IPS DF 6.9 (cell line): ENCODE data around the gene ZDHHC1.
"Not testable (repeated sequence)": the region's sequence is repeated elsewhere in the genome, so short reads cannot be mapped to it uniquely, and the experiment has no call there.

Experiments used
- DNase-seq: peaks from one replicate; pipeline ENCODE4 v3.0.0-alpha.2; 2013; ENCODE audit warnings: low read depth, low spot score
- H3K27ac ChIP-seq: one replicate; pipeline ENCODE4 v1.5.1; 2013; ENCODE audit warnings: low read length, control low read depth
- H3K27me3 ChIP-seq: 2 replicates; pipeline ENCODE4 v1.6.1; 2013; ENCODE audit warnings: mild to moderate bottlenecking, low read length; ENCODE audit not compliant: control insufficient read depth, insufficient read depth
- H3K36me3 ChIP-seq: 2 replicates; pipeline ENCODE4 v1.6.1; 2013; ENCODE audit warnings: low read length; ENCODE audit not compliant: control insufficient read depth, insufficient read depth
- H3K4me1 ChIP-seq: 2 replicates; pipeline ENCODE4 v1.6.1; 2013; ENCODE audit warnings: low read length; ENCODE audit not compliant: control insufficient read depth, insufficient read depth
- H3K4me3 ChIP-seq: 2 replicates; pipeline ENCODE4 v1.5.1; 2013; ENCODE audit warnings: mild to moderate bottlenecking, low read length
- H3K9me3 ChIP-seq: 2 replicates; pipeline ENCODE4 v1.6.1; 2013; ENCODE audit warnings: low read length, inconsistent platforms; ENCODE audit not compliant: control insufficient read depth, insufficient read depth
- WGBS: extraction: QIAGEN DNeasy Blood & Tissue Kit; methylation state at CpG from one replicate; pipeline ENCODE4 v1.1.7; 2013; ENCODE audit warnings: mixed read lengths, missing lambda C conversion rate; ENCODE audit not compliant: insufficient read length, insufficient coverage; 5-methylcytosine and 5-hydroxymethylcytosine counted together

Gene ZDHHC1

DNA sequence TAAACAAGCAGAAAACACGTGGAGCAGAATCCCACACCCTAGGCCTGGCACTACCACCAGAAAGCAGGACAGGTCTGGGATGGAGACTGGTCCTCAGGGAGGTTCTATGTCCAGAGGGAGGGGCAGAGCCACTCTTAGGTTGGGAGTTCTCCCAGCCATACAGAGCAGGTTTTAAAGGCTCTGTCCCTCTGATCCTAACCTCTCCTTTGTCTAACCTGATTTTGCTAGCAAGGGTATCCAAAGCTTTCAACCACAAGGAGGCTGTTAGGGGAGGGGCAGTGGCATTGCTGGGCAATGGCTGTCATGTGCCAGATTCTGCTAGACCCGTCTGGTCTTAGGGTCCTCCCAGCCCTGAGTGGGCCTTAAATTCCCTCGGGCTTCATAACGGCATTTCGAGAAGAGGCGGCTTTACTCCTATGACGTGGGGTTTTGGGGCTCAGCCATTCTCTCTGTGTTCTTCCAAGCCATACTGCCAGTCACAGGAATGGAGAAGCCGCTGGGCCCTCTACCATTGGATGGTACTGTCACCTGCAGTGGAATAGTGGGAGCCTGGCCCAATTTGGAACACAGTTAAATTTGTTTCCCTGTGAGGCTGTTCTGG, 28.7 kb downstream of the ZDHHC1 start:
- DNase-seq: no peak
- Histone ChIP-seq H3K9me3 (no peaks in the 10 kb centered on the region), H3K27ac (no peak overlapping the region), H3K4me3 (no peak overlapping the region), H3K4me1 (no peaks in the 10 kb centered on the region; the same call in none of the 2 replicates), H3K36me3 (no peaks in the 10 kb centered on the region), H3K27me3 (peaks cover 2% of the 10 kb centered on the region; the same call in 1 of the 2 replicates)
- no CpG with 5 or more reads among the region's 8 CpGs for WGBS

DNA sequence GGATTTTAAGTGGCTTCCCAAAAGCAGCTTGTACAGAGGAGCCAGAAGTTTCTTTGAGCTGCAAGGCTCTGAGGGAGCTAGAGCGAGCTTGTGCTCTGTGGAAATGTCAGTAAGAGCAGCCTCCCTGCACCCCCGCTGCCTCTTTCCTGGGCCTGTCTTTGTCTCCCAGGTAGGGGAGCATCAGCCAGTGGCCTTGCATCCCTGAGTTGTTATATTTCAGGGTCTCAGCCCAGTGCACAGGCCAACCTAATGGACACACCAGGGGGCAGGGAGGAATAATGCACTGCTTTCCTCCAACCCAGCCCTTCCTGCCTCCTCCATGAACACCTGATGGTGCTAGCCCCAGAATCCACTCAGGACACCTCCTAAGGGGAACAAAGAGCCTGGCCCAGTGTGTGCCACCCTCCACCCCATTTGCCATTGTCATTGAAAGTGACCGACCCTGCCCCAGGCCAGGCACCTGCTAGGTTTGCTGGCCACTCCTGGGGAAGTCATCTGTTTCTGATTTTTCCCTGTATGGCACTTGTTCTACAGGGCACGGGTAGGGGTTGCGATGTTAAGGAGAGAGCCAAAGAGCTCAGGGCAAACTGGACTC, 29.3 kb downstream of the ZDHHC1 start:
- no peak for DNase-seq
- H3K27ac ChIP-seq: no peak overlapping the region
- no peaks in the 10 kb centered on the region for H3K27me3 ChIP-seq
- whole genome bisulfite sequencing: no CpG with 5 or more reads among the region's 5 CpGs
- H3K4me3 ChIP-seq: no peak overlapping the region
- H3K9me3 ChIP-seq: no peaks in the 10 kb centered on the region
- H3K36me3 ChIP-seq: no peaks in the 10 kb centered on the region
- H3K4me1 ChIP-seq: no peaks in the 10 kb centered on the region; the same call in none of the 2 replicates

- H3K9me3 ChIP-seq: no peaks in the 10 kb centered on the region
- no CpG with 5 or more reads among the region's 8 CpGs for WGBS
- H3K4me3 ChIP-seq: no peak overlapping the region
- H3K36me3 ChIP-seq: no peaks in the 10 kb centered on the region
- no peak overlapping the region for H3K27ac ChIP-seq
- DNase-seq: no peak
- H3K27me3 ChIP-seq: no peaks in the 10 kb centered on the region
- no peaks in the 10 kb centered on the region; the same call in none of the 2 replicates for H3K4me1 ChIP-seq
Measured at GRCh38 chr16:67384778-67385510, 31.3 kb downstream of the ZDHHC1 start.

DNA sequence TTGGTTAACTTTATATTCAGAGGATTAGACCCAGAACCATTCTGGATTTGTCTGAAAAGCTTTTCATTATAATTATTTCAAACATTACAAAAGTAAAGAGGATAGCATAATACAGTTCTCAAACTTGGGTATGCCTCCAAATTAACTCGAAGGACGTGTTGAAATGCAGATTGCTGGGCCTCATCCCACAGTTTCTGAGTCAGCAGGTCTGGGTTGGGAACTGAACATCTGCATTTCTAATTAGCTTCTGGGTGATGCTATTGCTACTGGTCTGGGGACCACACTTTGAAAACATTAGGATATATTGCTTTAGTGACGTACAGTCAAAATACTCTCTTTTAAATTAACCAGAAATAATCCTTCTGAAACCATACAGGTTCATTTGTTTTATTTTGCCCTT, 33.0 kb downstream of the ZDHHC1 start:
- Histone ChIP-seq H3K27me3 (no peaks in the 10 kb centered on the region), H3K36me3 (no peaks in the 10 kb centered on the region), H3K4me1 (no peaks in the 10 kb centered on the region; the same call in none of the 2 replicates), H3K9me3 (no peaks in the 10 kb centered on the region), H3K27ac (no peak overlapping the region), H3K4me3 (no peak overlapping the region)
- WGBS: no CpG with 5 or more reads among the region's 3 CpGs
- DNase-seq: no peak

DNA sequence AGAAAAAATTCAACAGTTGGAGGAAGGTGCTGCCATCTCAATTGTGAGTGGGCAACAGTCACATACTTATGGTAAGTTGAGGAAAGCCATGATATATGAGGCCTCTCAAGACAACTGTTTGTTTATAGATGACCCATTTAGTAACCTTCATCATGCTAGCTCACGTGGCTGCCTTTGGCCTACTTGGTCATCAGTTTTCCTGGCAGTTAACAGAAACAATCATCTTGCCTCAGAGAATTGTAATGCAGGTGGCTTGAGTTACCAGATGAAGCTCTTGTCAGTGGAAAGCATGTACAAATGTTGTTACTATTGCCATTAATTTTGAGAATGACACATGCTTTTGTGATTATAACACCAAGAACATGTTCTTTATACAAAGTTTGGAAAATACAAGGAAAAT, 37.6 kb downstream of the ZDHHC1 start:
- no CpG with 5 or more reads among the region's 1 CpG for WGBS
- H3K27me3 ChIP-seq: no peaks in the 10 kb centered on the region
- H3K27ac ChIP-seq: no peak overlapping the region
- no peak for DNase-seq
- no peaks in the 10 kb centered on the region for H3K36me3 ChIP-seq
- H3K4me3 ChIP-seq: no peak overlapping the region
- no peaks in the 10 kb centered on the region for H3K4me1 ChIP-seq
- no peaks in the 10 kb centered on the region for H3K9me3 ChIP-seq

DNA sequence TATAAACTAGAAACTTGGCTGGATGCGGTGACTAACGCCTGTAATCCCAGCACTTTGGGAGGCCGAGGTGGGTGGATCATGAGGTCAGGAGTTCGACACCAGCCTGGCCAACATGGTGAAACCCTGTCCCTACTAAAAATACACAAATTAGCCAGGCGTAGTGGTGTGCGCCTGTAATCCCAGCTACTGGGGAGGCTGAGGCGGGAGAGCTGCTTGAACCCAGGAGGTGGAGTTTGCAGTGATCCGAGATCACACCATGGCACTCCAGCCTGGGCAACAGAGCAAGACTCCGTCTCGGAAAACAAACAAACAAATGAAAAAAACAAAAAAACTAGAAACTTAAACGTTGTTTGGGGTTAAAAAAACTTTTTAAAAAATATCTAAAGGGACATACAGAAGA, 40.3 kb downstream of the ZDHHC1 start:
- not testable (repeated sequence) for H3K27me3 ChIP-seq, H3K4me3 ChIP-seq, H3K9me3 ChIP-seq, H3K4me1 ChIP-seq, DNase-seq, H3K36me3 ChIP-seq, H3K27ac ChIP-seq
- no CpG with 5 or more reads among the region's 11 CpGs for WGBS

GRCh38 chr16:67372664-67373063, 43.6 kb downstream of the ZDHHC1 start:
- Histone ChIP-seq H3K9me3 (no peaks in the 10 kb centered on the region), H3K36me3 (no peaks in the 10 kb centered on the region), H3K27ac (no peak overlapping the region), H3K4me3 (no peak overlapping the region), H3K27me3 (no peaks in the 10 kb centered on the region; the same call in 1 of the 2 replicates), H3K4me1 (no peaks in the 10 kb centered on the region)
- no peak for DNase-seq

DNA sequence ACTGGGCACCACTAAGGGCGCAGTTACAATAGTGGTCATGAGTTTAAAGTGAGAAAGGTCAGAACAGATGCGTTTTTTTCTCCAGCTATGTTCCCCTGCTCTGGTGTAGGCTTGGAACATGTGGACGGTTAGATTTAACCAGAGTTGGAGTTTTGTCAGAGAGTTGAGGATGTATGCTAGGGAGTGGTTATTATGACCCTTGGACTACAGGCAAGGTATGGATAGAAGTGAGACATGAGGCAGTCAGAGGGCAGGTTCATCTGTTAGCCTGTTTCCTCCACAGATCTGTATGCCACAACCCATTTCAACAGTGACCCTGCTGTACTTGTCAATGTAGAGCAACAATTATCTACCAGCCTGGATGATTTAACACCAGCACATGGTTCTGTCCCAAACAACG, 45.6 kb downstream of the ZDHHC1 start:
- Histone ChIP-seq H3K36me3 (no peaks in the 10 kb centered on the region), H3K27me3 (no peaks in the 10 kb centered on the region; the same call in 1 of the 2 replicates), H3K27ac (no peak overlapping the region), H3K9me3 (no peaks in the 10 kb centered on the region), H3K4me3 (no peak overlapping the region), H3K4me1 (no peaks in the 10 kb centered on the region)
- DNase-seq: no peak
- no CpG with 5 or more reads among the region's 4 CpGs for WGBS

DNA sequence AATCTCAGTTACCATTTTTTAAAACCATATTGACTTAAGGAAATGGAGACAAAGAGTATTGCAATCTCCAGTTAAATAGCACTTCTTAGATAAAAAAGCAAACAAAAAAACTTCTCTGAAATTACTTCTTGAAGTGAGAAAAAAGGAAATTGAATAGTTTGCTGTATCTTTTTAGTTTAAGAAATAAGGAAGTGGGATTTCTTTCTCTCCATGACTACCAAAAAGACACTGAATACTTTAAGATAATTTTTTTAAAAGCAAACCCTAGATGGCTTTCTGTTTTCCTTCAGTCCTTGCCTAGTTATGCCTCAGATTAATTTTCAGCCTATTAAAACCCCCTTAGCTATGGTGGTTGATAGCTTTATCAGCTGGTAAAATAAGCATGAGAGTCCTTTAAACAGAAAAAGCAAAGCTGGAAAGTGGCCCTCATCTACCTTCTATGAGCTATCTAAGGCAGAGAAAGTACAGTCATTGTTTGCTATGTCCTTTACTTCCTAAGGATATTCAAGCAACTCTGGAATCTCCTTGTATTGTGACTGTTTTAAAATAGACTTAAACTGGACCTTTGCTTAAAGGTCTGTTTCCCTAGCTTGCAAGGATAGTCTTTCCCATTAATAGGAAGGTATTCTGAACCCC, 51.6 kb downstream of the ZDHHC1 start:
- no peaks in the 10 kb centered on the region for H3K36me3 ChIP-seq
- H3K27me3 ChIP-seq: no peaks in the 10 kb centered on the region; the same call in 1 of the 2 replicates
- no peaks in the 10 kb centered on the region for H3K9me3 ChIP-seq
- no peak overlapping the region for H3K27ac ChIP-seq
- no peak for DNase-seq
- H3K4me3 ChIP-seq: no peak overlapping the region
- H3K4me1 ChIP-seq: no peaks in the 10 kb centered on the region

GRCh38 chr16:67361038-67361437, 55.2 kb downstream of the ZDHHC1 start:
- WGBS: no CpG with 5 or more reads among the region's 3 CpGs
- H3K36me3 ChIP-seq: no peaks in the 10 kb centered on the region
- no peak overlapping the region for H3K27ac ChIP-seq
- H3K4me3 ChIP-seq: no peak overlapping the region
- no peaks in the 10 kb centered on the region for H3K27me3 ChIP-seq
- DNase-seq: no peak
- no peaks in the 10 kb centered on the region for H3K9me3 ChIP-seq
- no peaks in the 10 kb centered on the region for H3K4me1 ChIP-seq
